OCI-LY7 (cell line): Measurements from ENCODE around the gene ITIH3.

ENCODE experiments used
- EZH2phosphoT487 ChIP-seq: fragments of 200-600 bp; sonication (generic); IDR thresholded peaks from 2 replicates; pipeline ENCODE4 v1.6.1; 2018; ENCODE audit warnings: low read depth, borderline replicate concordance, mild to moderate bottlenecking, mixed run types, antibody characterized with exemption, low read length, moderate library complexity, mixed read lengths
- TF ChIP-seq, protein P1 (sequence below): fragments of 200-600 bp; sonication (generic); conservative IDR thresholded peaks from 2 replicates; pipeline ENCODE4 v1.5.1; 2014; ENCODE audit warnings: mild to moderate bottlenecking, antibody characterized with exemption, low read length, moderate library complexity, mixed read lengths

- TF ChIP-seq, protein P1, sequence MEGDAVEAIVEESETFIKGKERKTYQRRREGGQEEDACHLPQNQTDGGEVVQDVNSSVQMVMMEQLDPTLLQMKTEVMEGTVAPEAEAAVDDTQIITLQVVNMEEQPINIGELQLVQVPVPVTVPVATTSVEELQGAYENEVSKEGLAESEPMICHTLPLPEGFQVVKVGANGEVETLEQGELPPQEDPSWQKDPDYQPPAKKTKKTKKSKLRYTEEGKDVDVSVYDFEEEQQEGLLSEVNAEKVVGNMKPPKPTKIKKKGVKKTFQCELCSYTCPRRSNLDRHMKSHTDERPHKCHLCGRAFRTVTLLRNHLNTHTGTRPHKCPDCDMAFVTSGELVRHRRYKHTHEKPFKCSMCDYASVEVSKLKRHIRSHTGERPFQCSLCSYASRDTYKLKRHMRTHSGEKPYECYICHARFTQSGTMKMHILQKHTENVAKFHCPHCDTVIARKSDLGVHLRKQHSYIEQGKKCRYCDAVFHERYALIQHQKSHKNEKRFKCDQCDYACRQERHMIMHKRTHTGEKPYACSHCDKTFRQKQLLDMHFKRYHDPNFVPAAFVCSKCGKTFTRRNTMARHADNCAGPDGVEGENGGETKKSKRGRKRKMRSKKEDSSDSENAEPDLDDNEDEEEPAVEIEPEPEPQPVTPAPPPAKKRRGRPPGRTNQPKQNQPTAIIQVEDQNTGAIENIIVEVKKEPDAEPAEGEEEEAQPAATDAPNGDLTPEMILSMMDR: no peak
- no peak for TF ChIP-seq EZH2phosphoT487
Measured at GRCh38 chr3:52782412-52783210, 12.0 kb upstream of the ITIH3 start.
